GM23248 (cell line): ENCODE results near the gene TNKS2. TPM values are rescaled to one million over a fixed set of nuclear protein-coding genes. Genes with fewer than 3 reads are reported as not detected.

ENCODE experiments used
- DNase-seq: peaks from one replicate; pipeline ENCODE4 v3.0.0-alpha.2; 2015
- H2AFZ ChIP-seq: fragments of 200-600 bp; sonication (generic); 2 replicates; pipeline ENCODE4 v1.6.1; 2016; ENCODE audit warnings: antibody characterized with exemption
- H3F3A ChIP-seq: fragments of 200-600 bp; sonication (generic); 2 replicates; pipeline ENCODE4 v1.6.1; 2016; ENCODE audit warnings: mild to moderate bottlenecking, antibody characterized with exemption, mixed run types; ENCODE audit not compliant: insufficient read depth
- H3K27ac ChIP-seq: fragments of 200-600 bp; sonication (generic); 2 replicates; pipeline ENCODE4 v1.5.1; 2016; ENCODE audit warnings: mild to moderate bottlenecking
- H3K27me3 ChIP-seq: fragments of 200-600 bp; sonication (generic); replicated peaks from 2 replicates; pipeline ENCODE4 v1.6.1; 2016; ENCODE audit warnings: mild to moderate bottlenecking; ENCODE audit not compliant: insufficient read depth
- H3K36me3 ChIP-seq: fragments of 200-600 bp; sonication (generic); 2 replicates; pipeline ENCODE4 v1.6.1; 2016; ENCODE audit warnings: low read depth, mild to moderate bottlenecking
- H3K4me1 ChIP-seq: fragments of 200-600 bp; sonication (generic); 2 replicates; pipeline ENCODE4 v1.6.1; 2016; ENCODE audit warnings: mild to moderate bottlenecking; ENCODE audit not compliant: insufficient read depth
- H3K4me2 ChIP-seq: fragments of 200-600 bp; sonication (generic); one replicate; pipeline ENCODE4 v1.6.1; 2016; ENCODE audit warnings: mild to moderate bottlenecking; ENCODE audit not compliant: unreplicated experiment
- H3K4me3 ChIP-seq: fragments of 200-600 bp; sonication (generic); 2 replicates; pipeline ENCODE4 v1.5.1; 2016; ENCODE audit warnings: mild to moderate bottlenecking
- H3K79me2 ChIP-seq: fragments of 200-600 bp; sonication (generic); 2 replicates; pipeline ENCODE4 v1.6.1; 2016; ENCODE audit warnings: mild to moderate bottlenecking; ENCODE audit not compliant: insufficient read depth
- H3K9ac ChIP-seq: fragments of 200-600 bp; sonication (generic); 2 replicates; pipeline ENCODE4 v1.6.1; 2016; ENCODE audit warnings: mild to moderate bottlenecking
- H3K9me2 ChIP-seq: fragments of 200-600 bp; sonication (generic); 2 replicates; pipeline ENCODE4 v1.6.1; 2016; ENCODE audit warnings: mixed run types, mild to moderate bottlenecking, moderate library complexity; ENCODE audit not compliant: insufficient read depth
- H3K9me3 ChIP-seq: fragments of 200-600 bp; sonication (generic); one replicate; pipeline ENCODE4 v1.6.1; 2017; ENCODE audit warnings: low read depth
- H4K20me1 ChIP-seq: fragments of 200-600 bp; sonication (generic); 2 replicates; pipeline ENCODE4 v1.6.0; 2016; ENCODE audit not compliant: insufficient read depth
- EZH2 ChIP-seq: fragments of 200-600 bp; sonication (generic); IDR thresholded peaks from 2 replicates; pipeline ENCODE4 v1.6.1; 2018; ENCODE audit warnings: antibody characterized with exemption, mild to moderate bottlenecking; ENCODE audit not compliant: insufficient read depth, poor library complexity, severe bottlenecking
- EZH2phosphoT487 ChIP-seq: fragments of 200-600 bp; sonication (generic); IDR thresholded peaks from 2 replicates; pipeline ENCODE4 v1.6.1; 2018; ENCODE audit warnings: antibody characterized with exemption, moderate library complexity, mild to moderate bottlenecking, low read depth; ENCODE audit not compliant: insufficient read depth
- whole genome bisulfite sequencing, 2 experiments: methylation state at CpG; one replicate each; pipeline ENCODE4 v1.1.6; 2015 to 2017; ENCODE audit warnings: low lambda C conversion rate in 2 of 2, low coverage in 1 of 2; ENCODE audit errors: missing lambda C conversion rate in 2 of 2; 5-methylcytosine and 5-hydroxymethylcytosine counted together
- in situ Hi-C: fragments of 300-500 bp; cut with MboI; formaldehyde crosslinking; loops from 2 replicates; pipeline ENCODE4 v1.15.0; 2020
- polyA plus RNA-seq: library from polyadenylated mRNA; unstranded; fragments of >200 nt; fragmentation: Nextera tagmentation; extraction: Ambion mirVana; gene quantifications from 2 replicates; pipeline ENCODE4 v1.2.1, GENCODE V29; 2016
- total RNA-seq: library from RNA; depleted of rRNA; stranded (reverse); fragments of >200 nt; shearing (Covaris generic); gene quantifications from 2 replicates; pipeline ENCODE4 v1.2.3, GENCODE V29; 2014

TNKS2 gene
- total and polyA plus RNA-seq, 2 experiments from 2014 or later: 14.4 to 29.3 TPM

- WGBS, 2 experiments: 81 to 88% methylated on average over 1 of the region's 1 CpG
Observed at GRCh38 chr10:91860885-91861284, 62.7 kb downstream of the TNKS2 start.

GRCh38 chr10:91864099-91864498 lies 65.9 kb downstream of the TNKS2 start:
- Histone ChIP-seq H2AFZ (no peak overlapping the region), H4K20me1 (no peaks in the 10 kb centered on the region), H3K4me1 (no peaks in the 10 kb centered on the region), H3K4me2 (no peak overlapping the region), H3K27ac (no peak overlapping the region), H3K79me2 (no peaks in the 10 kb centered on the region), H3K9ac (no peak overlapping the region), H3F3A (peaks cover 20% of the 10 kb centered on the region; the same call in 1 of the 2 replicates), H3K27me3 (no peaks in the 10 kb centered on the region), H3K4me3 (no peak overlapping the region), H3K9me2 (no peaks in the 10 kb centered on the region), H3K36me3 (peaks cover 51% of the 10 kb centered on the region), H3K9me3 (no peaks in the 10 kb centered on the region)
- no peak for DNase-seq
- in situ Hi-C loops: no loop called here
- 14 to 19% methylated on average over 2 of the region's 2 CpGs for WGBS, 2 experiments
- no peak for TF ChIP-seq EZH2phosphoT487
- no peak for TF ChIP-seq EZH2

More at GRCh38 chr10:91860885-91861284, 62.7 kb downstream of the TNKS2 start:
- Histone ChIP-seq H3K27ac (no peak overlapping the region), H3F3A (0 out of 2 replicates have a peak, but pooled peaks cover 10% of the 10 kb centered on the region), H3K4me1 (no peaks in the 10 kb centered on the region), H3K9ac (no peak overlapping the region), H4K20me1 (no peaks in the 10 kb centered on the region), H3K4me2 (no peak overlapping the region), H3K27me3 (no peaks in the 10 kb centered on the region), H3K79me2 (no peaks in the 10 kb centered on the region), H2AFZ (no peak overlapping the region), H3K4me3 (no peak overlapping the region), H3K9me2 (no peaks in the 10 kb centered on the region), H3K9me3 (no peaks in the 10 kb centered on the region), H3K36me3 (peaks cover 81% of the 10 kb centered on the region)
- in situ Hi-C loops: no loop called here
- DNase-seq: no peak
- TF ChIP-seq EZH2 (no peak), EZH2phosphoT487 (no peak)

- Histone ChIP-seq H3K4me2 (no peak overlapping the region), H3K9me3 (no peaks in the 10 kb centered on the region), H3K27me3 (no peaks in the 10 kb centered on the region), H3K4me3 (no peak overlapping the region), H3K9ac (no peak overlapping the region), H3K36me3 (peaks cover 47% of the 10 kb centered on the region), H3K79me2 (no peaks in the 10 kb centered on the region), H3K9me2 (no peaks in the 10 kb centered on the region), H3F3A (peaks cover 24% of the 10 kb centered on the region; the same call in 1 of the 2 replicates), H2AFZ (no peak overlapping the region), H4K20me1 (no peaks in the 10 kb centered on the region), H3K4me1 (no peaks in the 10 kb centered on the region), H3K27ac (no peak overlapping the region)
- WGBS, 2 experiments: 59 to 66% methylated on average over 2 of the region's 2 CpGs
- DNase-seq: peak; percentile 52
- TF ChIP-seq EZH2 (no peak), EZH2phosphoT487 (no peak)
- in situ Hi-C loops: no loop called here
Observed at GRCh38 chr10:91864744-91865143, 66.5 kb downstream of the TNKS2 start.

- Histone ChIP-seq H3K36me3 (peaks cover 41% of the 10 kb centered on the region), H3K79me2 (no peaks in the 10 kb centered on the region), H3K27ac (no peak overlapping the region), H3K9ac (no peak overlapping the region), H3K9me2 (no peaks in the 10 kb centered on the region), H3K27me3 (no peaks in the 10 kb centered on the region), H4K20me1 (no peaks in the 10 kb centered on the region), H3F3A (peaks cover 27% of the 10 kb centered on the region; the same call in 1 of the 2 replicates), H3K4me1 (no peaks in the 10 kb centered on the region), H2AFZ (no peak overlapping the region), H3K9me3 (no peaks in the 10 kb centered on the region), H3K4me3 (no peak overlapping the region), H3K4me2 (no peak overlapping the region)
- DNase-seq: no peak
- in situ Hi-C loops: no loop called here
- TF ChIP-seq EZH2phosphoT487: no peak
- no peak for TF ChIP-seq EZH2
- 88 to 92% methylated on average over 2 of the region's 2 CpGs for WGBS, 2 experiments
Observed at GRCh38 chr10:91865562-91866081, 67.4 kb downstream of the TNKS2 start.
